Thoracic aorta (tissue), 2 donors: ENCODE data around the gene PTMS. TPM values are rescaled to one million over a fixed set of nuclear protein-coding genes. Genes with fewer than 3 reads are reported as not detected.

Experiments used
- ATAC-seq: fragments of 150-250 bp; one replicate; pipeline ENCODE4 v1.8.0; 2017; ENCODE audit warnings: low read depth; ENCODE audit not compliant: insufficient number of reproducible peaks, low FRiP score
- DNase-seq: peaks from one replicate; pipeline ENCODE4 v3.0.0-alpha.2; 2020; ENCODE audit warnings: low spot score
- H3K27ac ChIP-seq, 2 donors: fragments of 200-600 bp; sonication (generic); 1 replicate in 1 of 2; 2 replicates in 1 of 2; pipeline ENCODE4 v1.5.1; 2016; ENCODE audit warnings: mild to moderate bottlenecking in 2 of 2, moderate library complexity in 2 of 2
- H3K27me3 ChIP-seq: fragments of 200-600 bp; sonication (generic); replicated peaks from 2 replicates; pipeline ENCODE4 v1.6.0; 2016; ENCODE audit warnings: mild to moderate bottlenecking; ENCODE audit not compliant: insufficient read depth
- H3K36me3 ChIP-seq: fragments of 200-600 bp; sonication (generic); one replicate; pipeline ENCODE4 v1.5.1; 2016
- H3K4me1 ChIP-seq, 2 donors: fragments of 200-600 bp; sonication (generic); 1 replicate in 1 of 2; 2 replicates in 1 of 2; pipeline versions ENCODE4 v1.5.1 to v1.6.0; 2016; ENCODE audit warnings: low read depth in 2 of 2, mild to moderate bottlenecking in 1 of 2; ENCODE audit not compliant: control insufficient read depth in 1 of 2
- H3K4me3 ChIP-seq: fragments of 200-600 bp; sonication (generic); 2 replicates; pipeline ENCODE4 v1.5.1; 2016; ENCODE audit warnings: mild to moderate bottlenecking
- H3K9me3 ChIP-seq: fragments of 200-600 bp; sonication (generic); 2 replicates; pipeline ENCODE4 v1.5.1; 2016
- CTCF ChIP-seq: fragments of 200-600 bp; sonication (generic); IDR thresholded peaks from one replicate; pipeline ENCODE4 v1.5.1; 2019; ENCODE audit warnings: antibody characterized with exemption
- total RNA-seq, 2 donors: library from RNA; depleted of rRNA; stranded (reverse); fragments of >200 nt; gene quantifications; one replicate each; pipeline versions ENCODE4 v1.1.0 to v1.2.3, GENCODE V29; 2016

Gene PTMS
- total RNA-seq, result 100 to 1,000 TPM; 168 to 186 TPM

- peak within 1 kb of the TSS; percentile 86 to 95 for H3K27ac ChIP-seq
- peak within 1 kb of the TSS; percentile 97 for H3K4me3 ChIP-seq
- ATAC-seq (peak; percentile 11), DNase-seq (peak; percentile 54)
- no peak for TF ChIP-seq CTCF
- H3K9me3 ChIP-seq, result no peaks in the 10 kb centered on the region
- H3K27me3 ChIP-seq, result no peaks in the 10 kb centered on the region
- H3K36me3 ChIP-seq, result peaks cover 15% of the 10 kb centered on the region
- H3K4me1 ChIP-seq, result peaks cover 21 to 51% of the 10 kb centered on the region in 2 donors
These were observed at the start of gene PTMS for GRCh38 chr12:6765634-6766581. Gene PTMS (plus strand): TSS chr12:6766363. CDS start chr12:6766706, 343 bp downstream.

GRCh38 chr12:6716874-6717437, 49.2 kb upstream of the PTMS start:
- TF ChIP-seq CTCF, result no peak
- Histone ChIP-seq H3K4me3 (no peak overlapping the region), H3K4me1 (no peaks in the 10 kb centered on the region), H3K27me3 (no peaks in the 10 kb centered on the region), H3K9me3 (no peaks in the 10 kb centered on the region), H3K36me3 (no peaks in the 10 kb centered on the region), H3K27ac (no peak overlapping the region)
- no peak for DNase-seq
- no peak for ATAC-seq

GRCh38 chr12:6722863-6723262, 43.3 kb upstream of the PTMS start:
- H3K27ac ChIP-seq, result no peak overlapping the region
- no peak for ATAC-seq
- no peak for TF ChIP-seq CTCF

GRCh38 chr12:6723607-6724408, 42.4 kb upstream of the PTMS start, which contains the start of gene COPS7A:
Gene COPS7A (plus strand): TSS chr12:6724046. CDS start chr12:6724657, 611 bp downstream.
- peak; percentile 82 for DNase-seq
- H3K9me3 ChIP-seq, result no peaks in the 10 kb centered on the region
- peak; percentile 97 for ATAC-seq
- H3K27ac ChIP-seq, result peak within 1 kb of the TSS; percentile 76 to 84
- TF ChIP-seq CTCF, result no peak
- H3K4me1 ChIP-seq, result peaks cover 10 to 12% of the 10 kb centered on the region in 2 donors
- no peaks in the 10 kb centered on the region for H3K27me3 ChIP-seq
- peak within 1 kb of the TSS; percentile 81 for H3K4me3 ChIP-seq
- H3K36me3 ChIP-seq, result peaks cover 12% of the 10 kb centered on the region

More at GRCh38 chr12:6722863-6723262, 43.3 kb upstream of the PTMS start:
- Histone ChIP-seq H3K9me3 (no peaks in the 10 kb centered on the region), H3K4me3 (no peak overlapping the region), H3K4me1 (peaks cover 10 to 12% of the 10 kb centered on the region in 2 donors), H3K27me3 (no peaks in the 10 kb centered on the region), H3K36me3 (peaks cover 3% of the 10 kb centered on the region)
- no peak for DNase-seq
